LNCaP clone FGC (cell line): Measurements from ENCODE around the gene CASTOR2.
"Not testable (repeated sequence)": the region's sequence is repeated elsewhere in the genome, so short reads cannot be mapped to it uniquely, and the experiment has no call there.

Source experiments
- DNase-seq: peaks from one replicate; pipeline ENCODE4 v3.0.0-alpha.2; 2011; ENCODE audit warnings: low read depth
- H3K4me3 ChIP-seq: 2 replicates; pipeline ENCODE4 v1.5.1; 2011; ENCODE audit warnings: mild to moderate bottlenecking, low read depth, low read length, control low read depth
- TF ChIP-seq, protein P1 (sequence below): IDR thresholded peaks from 2 replicates; pipeline ENCODE4 v1.5.1; 2012; ENCODE audit warnings: mild to moderate bottlenecking; ENCODE audit not compliant: control insufficient read depth, insufficient read depth; ENCODE audit errors: extremely low read depth

The CASTOR2 gene

DNA sequence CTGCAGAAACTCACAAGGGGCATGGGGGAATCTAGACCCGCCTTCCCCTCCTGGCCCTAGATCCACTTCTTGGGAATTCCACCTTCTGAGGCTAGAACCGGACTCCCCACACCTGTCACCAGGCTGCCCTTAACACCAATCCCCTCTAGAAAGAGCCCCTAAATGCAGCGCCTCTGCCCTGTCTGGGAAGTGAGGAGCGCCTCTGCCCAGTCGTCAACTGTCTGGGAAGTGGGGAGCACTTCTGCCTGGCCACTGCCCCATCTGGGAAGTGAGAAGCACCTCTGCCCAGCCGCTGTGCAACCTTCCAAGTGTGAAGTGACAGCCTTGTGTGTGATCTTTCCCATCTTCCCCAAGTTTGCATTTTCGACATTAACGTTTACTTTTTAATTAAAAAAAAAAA is 100.3 kb downstream of the CASTOR2 start:
- H3K4me3 ChIP-seq: no peak overlapping the region
- TF ChIP-seq, protein P1, sequence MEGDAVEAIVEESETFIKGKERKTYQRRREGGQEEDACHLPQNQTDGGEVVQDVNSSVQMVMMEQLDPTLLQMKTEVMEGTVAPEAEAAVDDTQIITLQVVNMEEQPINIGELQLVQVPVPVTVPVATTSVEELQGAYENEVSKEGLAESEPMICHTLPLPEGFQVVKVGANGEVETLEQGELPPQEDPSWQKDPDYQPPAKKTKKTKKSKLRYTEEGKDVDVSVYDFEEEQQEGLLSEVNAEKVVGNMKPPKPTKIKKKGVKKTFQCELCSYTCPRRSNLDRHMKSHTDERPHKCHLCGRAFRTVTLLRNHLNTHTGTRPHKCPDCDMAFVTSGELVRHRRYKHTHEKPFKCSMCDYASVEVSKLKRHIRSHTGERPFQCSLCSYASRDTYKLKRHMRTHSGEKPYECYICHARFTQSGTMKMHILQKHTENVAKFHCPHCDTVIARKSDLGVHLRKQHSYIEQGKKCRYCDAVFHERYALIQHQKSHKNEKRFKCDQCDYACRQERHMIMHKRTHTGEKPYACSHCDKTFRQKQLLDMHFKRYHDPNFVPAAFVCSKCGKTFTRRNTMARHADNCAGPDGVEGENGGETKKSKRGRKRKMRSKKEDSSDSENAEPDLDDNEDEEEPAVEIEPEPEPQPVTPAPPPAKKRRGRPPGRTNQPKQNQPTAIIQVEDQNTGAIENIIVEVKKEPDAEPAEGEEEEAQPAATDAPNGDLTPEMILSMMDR: no peak
- no peak for DNase-seq

DNA sequence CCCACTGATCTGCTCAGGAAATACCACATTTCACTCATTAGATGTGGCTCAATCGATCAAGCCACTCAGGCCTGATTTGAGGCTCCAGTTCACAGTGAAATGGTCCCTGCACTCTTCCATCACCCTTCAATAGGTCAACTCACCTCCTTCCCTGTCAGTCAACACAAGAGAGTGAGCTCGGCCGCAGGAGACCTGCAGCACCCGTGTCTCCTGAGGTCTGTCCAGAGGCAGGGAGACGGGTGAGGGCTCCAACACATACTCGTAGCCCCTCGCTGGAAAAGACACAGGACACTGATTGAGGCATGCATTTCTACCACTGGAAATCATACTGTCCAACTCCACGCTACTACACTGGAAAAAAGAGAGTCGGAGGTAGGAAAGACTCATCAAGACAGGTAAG is 102.0 kb downstream of the CASTOR2 start:
- DNase-seq: no peak
- TF ChIP-seq, protein P1: no peak
- H3K4me3 ChIP-seq: no peak overlapping the region

DNA sequence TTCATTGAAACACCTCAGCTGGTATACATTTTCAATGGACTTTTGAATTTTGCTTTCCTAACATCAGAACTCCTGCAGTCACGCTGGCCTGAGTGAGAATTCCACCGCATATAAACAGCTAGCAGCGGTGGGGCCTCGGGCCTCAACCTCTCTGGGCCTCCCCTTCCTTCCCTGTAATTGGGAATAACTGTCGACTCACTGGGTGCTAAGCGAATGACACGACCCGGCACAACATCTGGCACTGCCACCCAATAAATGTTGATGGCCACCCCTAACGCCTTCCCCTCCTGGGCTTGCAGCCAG is 108.4 kb downstream of the CASTOR2 start:
- TF ChIP-seq, protein P1: no peak
- no peak for DNase-seq
- peak overlapping the region; percentile 93 for H3K4me3 ChIP-seq

DNA sequence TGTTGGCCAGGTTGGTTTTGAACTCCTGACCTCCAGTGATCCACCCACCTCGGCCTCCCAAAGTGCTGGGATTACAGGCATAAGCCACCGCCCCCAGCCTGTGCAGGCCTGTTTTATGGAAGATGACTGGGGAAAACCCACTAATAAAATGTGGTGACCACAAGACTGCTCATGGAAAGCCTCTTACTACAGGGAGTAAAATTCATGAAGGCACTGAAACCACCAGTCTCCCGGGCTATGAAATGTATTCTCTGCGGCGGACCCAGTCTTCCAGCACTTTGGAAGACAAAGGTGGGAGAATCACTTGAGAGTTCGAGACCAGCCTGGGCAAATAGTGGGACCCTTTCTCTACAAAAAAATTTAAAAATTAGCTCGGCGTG is 109.7 kb downstream of the CASTOR2 start:
- not testable (repeated sequence) for DNase-seq
- peak overlapping the region; percentile 93 for H3K4me3 ChIP-seq
